ENCODE measurements around the gene ABCA9.
"Not testable (repeated sequence)": the region's sequence is repeated elsewhere in the genome, so short reads cannot be mapped to it uniquely, and the experiment has no call there.

DNA sequence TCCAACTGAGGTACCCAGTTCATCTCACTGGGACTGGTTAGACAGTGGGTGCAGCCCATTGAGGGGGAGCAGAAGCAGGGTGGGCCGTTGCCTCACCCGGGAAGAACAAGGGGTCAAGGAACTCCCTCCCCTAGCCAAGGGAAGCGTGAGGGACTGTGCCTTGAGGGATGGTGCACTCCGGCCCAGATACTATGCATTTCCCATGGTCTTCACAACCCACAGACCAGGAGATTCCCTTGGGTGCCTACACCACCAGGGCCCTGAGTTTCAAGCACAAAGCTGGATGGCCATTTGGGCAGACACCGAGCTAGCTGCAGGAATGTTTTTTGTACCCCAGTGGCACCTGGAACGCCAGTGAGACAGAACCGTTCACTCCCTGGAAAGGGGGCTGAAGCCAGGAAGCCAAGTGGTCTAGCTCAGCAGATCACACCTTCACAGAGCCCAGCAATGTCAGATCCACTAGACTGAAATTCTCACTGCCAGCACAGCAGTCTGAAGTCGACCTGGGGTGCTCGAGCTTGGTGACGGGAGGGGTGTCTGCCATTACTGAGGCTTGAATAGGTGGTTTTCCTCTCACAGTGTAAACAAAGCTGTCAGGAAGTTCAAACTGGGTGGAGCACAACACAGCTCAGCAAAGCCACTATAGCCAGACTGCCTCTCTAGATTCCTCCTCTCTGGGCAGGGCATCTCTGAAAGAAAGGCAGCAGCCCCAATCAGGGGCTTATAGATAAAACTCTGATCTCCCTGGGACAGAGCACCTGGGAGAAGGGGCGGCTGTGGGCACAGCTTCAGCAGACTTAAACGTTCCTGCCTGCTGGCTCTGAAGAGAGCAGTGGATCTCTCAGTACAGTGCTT, 9.9 kb upstream of the ABCA9 start:
- not testable (repeated sequence) for TF ChIP-seq CTCF, POLR2A (IDR thresholded peaks at IDR 0.05)

Measured in lower leg skin (tissue), 3 donors.